IMR-90 (cell line): ENCODE results near the gene AREL1.

Experiments
- CEBPB ChIP-seq: IDR thresholded peaks from 2 replicates; pipeline ENCODE4 v1.6.1; 2012; ENCODE audit warnings: low read depth, low read length, improper control_type of control experiment
- CHD1 ChIP-seq: IDR thresholded peaks from 2 replicates; pipeline ENCODE4 v1.6.1; 2012; ENCODE audit warnings: low read depth, low read length, improper control_type of control experiment
- FOS ChIP-seq: fragments of 150-350 bp; IDR thresholded peaks from 2 replicates; pipeline ENCODE4 v1.6.1; 2016; ENCODE audit warnings: low read depth, low read length
- MAFK ChIP-seq: IDR thresholded peaks from 2 replicates; pipeline ENCODE4 v1.6.1; 2012; ENCODE audit warnings: low read depth, low read length, improper control_type of control experiment
- MXI1 ChIP-seq: IDR thresholded peaks from 2 replicates; pipeline ENCODE4 v1.6.1; 2012; ENCODE audit warnings: low read depth, mild to moderate bottlenecking, low read length, moderate library complexity, borderline replicate concordance
- NFE2L2 ChIP-seq: fragments of 150-350 bp; IDR thresholded peaks from 2 replicates; pipeline ENCODE4 v1.6.1; 2016; ENCODE audit warnings: low read depth, mild to moderate bottlenecking, low read length
- POLR2A ChIP-seq: IDR thresholded peaks from 2 replicates; pipeline ENCODE4 v1.6.1; 2012; ENCODE audit warnings: mild to moderate bottlenecking, low read depth, low read length
- RAD21 ChIP-seq: IDR thresholded peaks from 2 replicates; pipeline ENCODE4 v1.6.1; 2012; ENCODE audit warnings: low read length, improper control_type of control experiment
- RCOR1 ChIP-seq: IDR thresholded peaks from 2 replicates; pipeline ENCODE4 v1.6.1; 2012; ENCODE audit warnings: mild to moderate bottlenecking, low read length, improper control_type of control experiment; ENCODE audit not compliant: insufficient replicate concordance
- RFX5 ChIP-seq: IDR thresholded peaks from 2 replicates; pipeline ENCODE4 v1.8.0; 2012; ENCODE audit warnings: low read depth, mild to moderate bottlenecking, low read length, moderate library complexity
- SMC3 ChIP-seq: fragments of 150-350 bp; IDR thresholded peaks from 2 replicates; pipeline ENCODE4 v1.6.1; 2016; ENCODE audit warnings: low read depth, mild to moderate bottlenecking, antibody characterized with exemption, low read length, moderate library complexity
- TF ChIP-seq, protein P1 (sequence below): conservative IDR thresholded peaks from 2 replicates; pipeline ENCODE4 v1.5.1; 2012; ENCODE audit warnings: mild to moderate bottlenecking, low read depth, low read length, improper control_type of control experiment
- TF ChIP-seq, protein P2 (sequence below): fragments of 150-350 bp; IDR thresholded peaks from 2 replicates; pipeline ENCODE4 v1.6.1; 2017; ENCODE audit warnings: mild to moderate bottlenecking, antibody characterized with exemption, low read length, low read depth
- TF ChIP-seq, protein P3 (sequence below): fragments of 150-350 bp; IDR thresholded peaks from 2 replicates; pipeline ENCODE4 v1.6.1; 2016; ENCODE audit warnings: low read depth, mild to moderate bottlenecking, low read length, moderate library complexity, borderline replicate concordance

DNA sequence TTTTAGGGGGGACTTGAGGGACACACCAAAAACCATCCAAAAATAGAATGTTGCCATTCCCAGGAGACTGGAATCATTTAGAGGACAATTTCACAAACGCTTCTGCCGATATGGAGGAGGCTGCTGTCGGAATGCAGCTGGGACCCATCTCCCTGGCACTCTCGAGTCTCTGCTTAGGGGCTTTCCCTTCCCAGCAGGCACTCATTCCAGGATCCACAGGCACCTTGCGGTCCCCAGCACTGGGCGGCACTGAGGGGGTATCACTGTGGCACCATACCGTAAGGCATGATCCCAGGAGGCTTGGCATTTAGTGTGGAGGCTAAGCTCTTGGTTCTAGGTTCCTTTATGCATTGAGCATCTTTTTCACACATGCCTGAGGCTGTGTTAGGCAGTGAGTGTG is 64.3 kb downstream of the AREL1 start:
- TF ChIP-seq, protein P1, sequence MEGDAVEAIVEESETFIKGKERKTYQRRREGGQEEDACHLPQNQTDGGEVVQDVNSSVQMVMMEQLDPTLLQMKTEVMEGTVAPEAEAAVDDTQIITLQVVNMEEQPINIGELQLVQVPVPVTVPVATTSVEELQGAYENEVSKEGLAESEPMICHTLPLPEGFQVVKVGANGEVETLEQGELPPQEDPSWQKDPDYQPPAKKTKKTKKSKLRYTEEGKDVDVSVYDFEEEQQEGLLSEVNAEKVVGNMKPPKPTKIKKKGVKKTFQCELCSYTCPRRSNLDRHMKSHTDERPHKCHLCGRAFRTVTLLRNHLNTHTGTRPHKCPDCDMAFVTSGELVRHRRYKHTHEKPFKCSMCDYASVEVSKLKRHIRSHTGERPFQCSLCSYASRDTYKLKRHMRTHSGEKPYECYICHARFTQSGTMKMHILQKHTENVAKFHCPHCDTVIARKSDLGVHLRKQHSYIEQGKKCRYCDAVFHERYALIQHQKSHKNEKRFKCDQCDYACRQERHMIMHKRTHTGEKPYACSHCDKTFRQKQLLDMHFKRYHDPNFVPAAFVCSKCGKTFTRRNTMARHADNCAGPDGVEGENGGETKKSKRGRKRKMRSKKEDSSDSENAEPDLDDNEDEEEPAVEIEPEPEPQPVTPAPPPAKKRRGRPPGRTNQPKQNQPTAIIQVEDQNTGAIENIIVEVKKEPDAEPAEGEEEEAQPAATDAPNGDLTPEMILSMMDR, result no peak
- no peak for TF ChIP-seq CHD1
- TF ChIP-seq MAFK, result no peak
- no peak for TF ChIP-seq POLR2A
- TF ChIP-seq, protein P2, sequence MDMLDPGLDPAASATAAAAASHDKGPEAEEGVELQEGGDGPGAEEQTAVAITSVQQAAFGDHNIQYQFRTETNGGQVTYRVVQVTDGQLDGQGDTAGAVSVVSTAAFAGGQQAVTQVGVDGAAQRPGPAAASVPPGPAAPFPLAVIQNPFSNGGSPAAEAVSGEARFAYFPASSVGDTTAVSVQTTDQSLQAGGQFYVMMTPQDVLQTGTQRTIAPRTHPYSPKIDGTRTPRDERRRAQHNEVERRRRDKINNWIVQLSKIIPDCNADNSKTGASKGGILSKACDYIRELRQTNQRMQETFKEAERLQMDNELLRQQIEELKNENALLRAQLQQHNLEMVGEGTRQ, result no peak
- TF ChIP-seq RAD21, result no peak
- TF ChIP-seq, protein P3, sequence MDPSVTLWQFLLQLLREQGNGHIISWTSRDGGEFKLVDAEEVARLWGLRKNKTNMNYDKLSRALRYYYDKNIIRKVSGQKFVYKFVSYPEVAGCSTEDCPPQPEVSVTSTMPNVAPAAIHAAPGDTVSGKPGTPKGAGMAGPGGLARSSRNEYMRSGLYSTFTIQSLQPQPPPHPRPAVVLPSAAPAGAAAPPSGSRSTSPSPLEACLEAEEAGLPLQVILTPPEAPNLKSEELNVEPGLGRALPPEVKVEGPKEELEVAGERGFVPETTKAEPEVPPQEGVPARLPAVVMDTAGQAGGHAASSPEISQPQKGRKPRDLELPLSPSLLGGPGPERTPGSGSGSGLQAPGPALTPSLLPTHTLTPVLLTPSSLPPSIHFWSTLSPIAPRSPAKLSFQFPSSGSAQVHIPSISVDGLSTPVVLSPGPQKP, result no peak
- TF ChIP-seq SMC3, result no peak
- TF ChIP-seq CEBPB, result no peak
- TF ChIP-seq RFX5, result no peak
- no peak for TF ChIP-seq MXI1
- no peak for TF ChIP-seq NFE2L2
- TF ChIP-seq RCOR1, result no peak
- no peak for TF ChIP-seq FOS
